ENCODE data around the gene CCDC88C.

Gene CCDC88C

DNA sequence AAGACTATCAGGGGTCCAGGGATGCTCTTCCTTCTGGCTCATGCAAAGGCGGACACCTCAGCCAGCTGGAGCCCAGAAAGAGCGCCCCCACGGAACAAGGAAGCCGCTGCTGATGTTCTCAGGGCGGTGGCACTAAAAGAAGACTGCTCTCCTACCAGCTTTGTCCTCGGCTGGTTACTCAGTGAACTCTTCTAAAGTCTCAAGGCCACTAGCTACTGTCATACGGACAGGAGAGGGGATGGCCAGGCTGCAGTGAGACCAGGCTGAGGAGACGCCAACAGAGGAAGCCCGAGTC lies 59.6 kb downstream of the CCDC88C start:
- TF ChIP-seq, protein P1, sequence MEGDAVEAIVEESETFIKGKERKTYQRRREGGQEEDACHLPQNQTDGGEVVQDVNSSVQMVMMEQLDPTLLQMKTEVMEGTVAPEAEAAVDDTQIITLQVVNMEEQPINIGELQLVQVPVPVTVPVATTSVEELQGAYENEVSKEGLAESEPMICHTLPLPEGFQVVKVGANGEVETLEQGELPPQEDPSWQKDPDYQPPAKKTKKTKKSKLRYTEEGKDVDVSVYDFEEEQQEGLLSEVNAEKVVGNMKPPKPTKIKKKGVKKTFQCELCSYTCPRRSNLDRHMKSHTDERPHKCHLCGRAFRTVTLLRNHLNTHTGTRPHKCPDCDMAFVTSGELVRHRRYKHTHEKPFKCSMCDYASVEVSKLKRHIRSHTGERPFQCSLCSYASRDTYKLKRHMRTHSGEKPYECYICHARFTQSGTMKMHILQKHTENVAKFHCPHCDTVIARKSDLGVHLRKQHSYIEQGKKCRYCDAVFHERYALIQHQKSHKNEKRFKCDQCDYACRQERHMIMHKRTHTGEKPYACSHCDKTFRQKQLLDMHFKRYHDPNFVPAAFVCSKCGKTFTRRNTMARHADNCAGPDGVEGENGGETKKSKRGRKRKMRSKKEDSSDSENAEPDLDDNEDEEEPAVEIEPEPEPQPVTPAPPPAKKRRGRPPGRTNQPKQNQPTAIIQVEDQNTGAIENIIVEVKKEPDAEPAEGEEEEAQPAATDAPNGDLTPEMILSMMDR (IDR thresholded peaks at IDR 0.05), result no peak

DNA sequence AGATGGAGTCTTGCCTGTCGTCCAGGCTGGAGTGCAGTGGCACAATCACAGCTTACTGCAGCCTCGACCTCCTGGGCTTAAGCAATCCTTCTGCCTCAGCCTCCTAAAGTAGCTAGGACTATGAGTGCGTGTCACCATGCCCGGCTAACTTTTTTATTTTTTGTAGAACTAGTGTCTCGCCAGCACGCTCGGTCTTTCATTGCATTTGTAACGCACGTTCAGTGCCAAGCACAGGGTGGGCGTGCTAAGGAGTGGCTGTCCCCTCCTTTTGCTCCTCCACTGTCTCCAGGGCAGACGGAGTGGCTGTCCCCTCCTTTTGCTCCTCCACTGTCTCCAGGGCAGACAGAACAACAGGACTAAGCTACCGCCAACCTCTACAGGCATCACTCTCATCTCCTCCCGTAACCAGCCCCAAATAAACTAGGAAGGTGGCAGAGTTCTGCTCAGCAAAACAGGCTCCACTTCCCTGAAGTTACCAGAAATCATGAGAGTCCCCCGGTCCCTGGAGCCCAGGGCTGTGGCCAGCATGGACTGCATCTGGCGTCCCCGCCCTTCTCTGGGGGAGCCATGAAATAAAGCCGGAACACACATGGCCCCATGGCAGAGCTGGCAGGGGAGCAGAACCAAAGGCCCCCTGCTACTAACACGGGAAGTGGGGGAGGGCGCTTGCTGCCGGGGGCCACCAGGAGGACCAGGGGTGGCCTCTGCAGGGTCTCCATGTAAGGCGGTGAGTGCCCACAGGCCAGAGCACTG lies 60.2 kb downstream of the CCDC88C start:
- TF ChIP-seq, protein P1 (IDR thresholded peaks at IDR 0.05), result no peak

DNA sequence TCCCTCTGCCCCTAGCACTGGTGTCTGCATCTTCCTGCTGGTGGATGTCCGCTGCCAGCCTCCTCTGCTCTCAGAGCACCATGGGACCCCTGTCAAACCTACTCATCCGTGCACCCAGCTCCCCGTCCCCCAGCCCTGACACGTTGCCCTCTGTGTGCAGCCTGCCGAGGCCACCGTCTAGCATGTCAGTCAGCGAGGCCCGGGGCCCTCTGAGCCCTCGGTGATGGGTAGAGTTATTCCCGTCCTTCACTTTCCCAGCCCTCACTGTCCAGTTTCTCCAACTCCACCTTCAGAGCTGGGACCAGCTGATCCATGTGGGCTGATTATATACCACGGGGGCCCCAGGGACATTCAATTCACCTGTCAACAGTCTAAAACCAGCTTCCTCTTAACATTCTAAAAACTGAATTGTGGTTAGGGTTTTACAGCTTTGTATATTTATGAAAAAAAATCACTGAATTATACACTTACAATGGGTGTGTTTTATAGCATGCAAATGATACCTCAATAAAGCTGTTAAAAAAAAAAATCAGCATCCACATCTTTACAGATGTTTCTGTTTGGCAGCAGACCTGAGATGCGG lies 61.3 kb downstream of the CCDC88C start:
- TF ChIP-seq, protein P1 (IDR thresholded peaks at IDR 0.05), result no peak

DNA sequence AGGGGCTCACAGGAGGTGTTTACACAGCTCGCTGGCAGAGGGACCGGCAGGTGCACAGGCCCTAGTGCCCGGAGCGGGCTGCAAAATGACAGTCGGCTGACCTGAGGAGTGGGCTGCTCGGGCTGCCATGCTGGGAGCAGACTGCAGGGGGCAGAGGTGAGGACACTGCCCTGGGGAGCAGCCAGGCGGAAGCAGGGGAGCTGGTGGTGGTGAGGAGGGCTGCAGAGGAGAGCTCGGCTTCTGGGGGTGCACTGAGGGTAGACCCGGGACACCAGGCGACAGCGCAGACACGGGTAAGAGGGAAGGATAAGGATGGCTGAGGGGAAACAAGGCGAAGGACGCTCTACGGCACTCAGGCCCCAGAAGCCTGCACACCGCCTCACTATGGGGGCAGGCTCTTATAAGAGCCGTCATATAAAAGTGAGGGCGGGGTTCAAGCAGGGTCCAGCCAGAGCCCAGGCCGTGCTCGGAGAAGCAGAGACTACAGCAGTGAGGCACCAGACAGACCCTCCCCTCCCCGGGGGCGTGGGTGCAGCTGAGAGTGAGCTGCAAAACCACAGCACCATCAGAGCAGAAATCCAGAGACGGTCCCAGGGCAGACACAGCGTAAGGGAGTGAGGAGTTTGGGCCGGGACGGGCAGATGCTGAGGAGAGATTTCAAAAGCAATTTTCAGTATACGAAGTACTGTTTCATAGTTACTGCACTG lies 62.5 kb downstream of the CCDC88C start:
- TF ChIP-seq, protein P1 (IDR thresholded peaks at IDR 0.05), result peak; percentile 39

DNA sequence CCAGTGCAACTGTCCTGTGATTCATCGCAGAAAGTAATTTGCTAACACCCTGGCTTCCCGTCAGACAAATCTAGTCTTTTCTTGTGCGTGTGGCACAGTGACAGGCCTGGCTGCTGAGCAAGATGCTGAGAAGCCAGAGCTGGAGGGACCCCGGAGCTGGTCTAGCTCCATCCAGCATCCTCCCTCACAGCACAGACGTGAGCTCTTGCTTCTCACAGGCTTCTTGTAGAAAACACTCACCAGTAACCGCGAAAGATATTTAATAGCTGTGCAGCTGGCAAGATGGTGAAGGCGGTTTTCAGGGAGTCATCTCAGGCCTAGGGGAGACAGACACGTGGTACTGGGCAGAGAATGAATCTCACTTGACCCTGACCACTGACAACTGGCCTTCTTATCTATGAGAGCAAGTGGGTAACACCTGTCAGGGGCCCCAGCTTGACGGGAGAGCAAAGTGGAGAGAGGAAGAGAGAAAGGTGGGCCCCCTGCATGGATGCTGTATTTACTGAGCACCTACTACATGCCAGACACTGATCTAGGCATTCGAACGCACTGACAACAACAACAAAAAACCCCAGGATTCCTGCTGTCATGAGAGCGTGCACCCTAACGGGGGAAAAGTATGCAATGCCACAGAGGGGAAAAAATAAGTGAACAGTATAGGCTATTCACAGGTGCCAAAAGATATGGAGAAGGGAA lies 63.3 kb downstream of the CCDC88C start:
- TF ChIP-seq, protein P1 (IDR thresholded peaks at IDR 0.05), result no peak

DNA sequence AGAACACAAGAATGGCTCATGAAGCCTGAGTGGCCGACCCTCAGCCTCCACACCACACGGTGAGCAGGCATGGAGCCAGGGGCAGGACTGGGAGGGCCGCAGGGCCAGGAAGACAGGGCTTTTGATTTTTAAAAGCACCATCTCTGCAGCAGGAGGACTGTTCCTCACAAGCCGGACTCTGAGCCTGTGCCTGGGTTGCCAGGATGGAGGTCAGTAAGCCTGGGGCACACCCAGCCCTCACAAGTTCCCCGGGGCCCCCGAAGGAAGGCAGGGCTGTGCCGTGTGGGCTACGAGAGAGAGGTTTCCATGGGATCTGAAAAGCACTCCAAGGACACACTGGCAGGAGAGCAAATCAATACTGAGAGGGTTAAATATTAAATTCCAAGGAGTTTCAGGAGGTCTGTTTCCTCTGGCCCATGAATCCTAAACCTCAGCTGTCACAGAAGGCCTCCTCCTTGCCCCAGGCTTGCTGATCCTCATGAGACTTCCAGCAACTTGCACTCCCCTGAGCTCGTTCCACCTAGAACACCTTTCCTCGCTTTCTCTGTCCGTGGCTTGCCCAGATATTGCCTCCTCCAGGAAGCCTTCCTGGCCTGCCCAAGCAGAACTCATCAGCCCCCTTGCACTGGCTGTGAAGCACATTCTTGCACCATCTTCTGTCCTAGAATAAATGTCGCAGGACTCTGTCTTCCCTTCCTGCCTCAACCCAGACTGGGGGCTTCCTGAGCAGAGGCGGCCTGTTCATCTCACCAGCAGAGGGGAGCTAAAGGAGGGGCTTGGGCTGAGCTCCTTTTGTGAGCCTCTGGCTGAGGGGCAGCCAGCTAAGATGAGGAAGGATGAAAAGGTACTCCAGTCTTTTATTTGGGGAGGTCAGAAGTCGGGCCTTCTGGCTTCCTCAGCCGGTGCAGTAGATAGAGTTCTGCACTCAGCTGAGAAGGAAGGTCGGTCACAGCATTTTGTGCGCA lies 64.6 kb downstream of the CCDC88C start:
- TF ChIP-seq, protein P1 (IDR thresholded peaks at IDR 0.05), result no peak

DNA sequence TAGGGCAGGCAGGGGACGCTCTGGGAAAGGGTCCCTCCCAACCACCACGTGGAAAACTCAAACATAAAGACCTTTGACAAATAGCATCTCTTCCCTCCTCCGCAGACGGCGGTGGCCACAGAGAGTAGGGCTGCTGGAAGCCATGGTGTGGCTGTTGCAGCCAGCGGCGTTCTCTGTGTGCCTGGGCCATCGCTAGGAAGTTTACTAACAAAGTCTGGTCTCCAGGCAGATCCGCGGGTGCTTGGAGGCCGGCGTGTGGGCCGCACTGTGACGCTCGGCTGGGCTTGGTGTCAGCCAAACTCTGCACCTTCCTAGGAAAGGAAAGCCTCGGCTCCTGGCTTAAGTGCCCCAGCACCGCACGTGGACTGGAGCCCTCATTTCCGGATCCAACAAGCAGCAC lies 65.6 kb downstream of the CCDC88C start:
- TF ChIP-seq, protein P1 (IDR thresholded peaks at IDR 0.05), result no peak

All from LNCAP (cell line).